Measurements from ENCODE around the gene FSTL4.

GRCh38 chr5:133382661-133383579, 229.4 kb downstream of the FSTL4 start:
- TF ChIP-seq ZBTB33 (IDR thresholded peaks at IDR 0.05; ENCODE audit: borderline replicate concordance, low read depth) (no peak), RFX5 (IDR thresholded peaks at IDR 0.05; ENCODE audit: low read length) (no peak), EP300 (IDR thresholded peaks at IDR 0.05; ENCODE audit: borderline replicate concordance in 1 of 2, low read depth in 1 of 2, low read length in 1 of 2) (no peak), EZH2phosphoT487 (IDR thresholded peaks at IDR 0.05; ENCODE audit: borderline replicate concordance, low read depth) (no peak), TAF1 (IDR thresholded peaks at IDR 0.05; ENCODE audit: borderline replicate concordance, low read depth, low read length) (no peak), FOXJ3 (CRISPR knock-in tag; IDR thresholded peaks at IDR 0.05) (no peak), MXI1 (IDR thresholded peaks at IDR 0.05; ENCODE audit: low read depth, low read length) (no peak), CHD2 (IDR thresholded peaks at IDR 0.05; ENCODE audit: low read length, partially characterized antibody) (no peak), NFIC (IDR thresholded peaks at IDR 0.05; ENCODE audit: borderline replicate concordance) (no peak)
- TF ChIP-seq, protein P1, sequence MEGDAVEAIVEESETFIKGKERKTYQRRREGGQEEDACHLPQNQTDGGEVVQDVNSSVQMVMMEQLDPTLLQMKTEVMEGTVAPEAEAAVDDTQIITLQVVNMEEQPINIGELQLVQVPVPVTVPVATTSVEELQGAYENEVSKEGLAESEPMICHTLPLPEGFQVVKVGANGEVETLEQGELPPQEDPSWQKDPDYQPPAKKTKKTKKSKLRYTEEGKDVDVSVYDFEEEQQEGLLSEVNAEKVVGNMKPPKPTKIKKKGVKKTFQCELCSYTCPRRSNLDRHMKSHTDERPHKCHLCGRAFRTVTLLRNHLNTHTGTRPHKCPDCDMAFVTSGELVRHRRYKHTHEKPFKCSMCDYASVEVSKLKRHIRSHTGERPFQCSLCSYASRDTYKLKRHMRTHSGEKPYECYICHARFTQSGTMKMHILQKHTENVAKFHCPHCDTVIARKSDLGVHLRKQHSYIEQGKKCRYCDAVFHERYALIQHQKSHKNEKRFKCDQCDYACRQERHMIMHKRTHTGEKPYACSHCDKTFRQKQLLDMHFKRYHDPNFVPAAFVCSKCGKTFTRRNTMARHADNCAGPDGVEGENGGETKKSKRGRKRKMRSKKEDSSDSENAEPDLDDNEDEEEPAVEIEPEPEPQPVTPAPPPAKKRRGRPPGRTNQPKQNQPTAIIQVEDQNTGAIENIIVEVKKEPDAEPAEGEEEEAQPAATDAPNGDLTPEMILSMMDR (IDR thresholded peaks at IDR 0.05): no peak

Measured in SK-N-SH (cell line).